NCI-H2107 treated with DMSO at 0.1 percent for 48 hours (cell line): ENCODE measurements around the gene TTC38.

Experiments
- DNase-seq: peaks from one replicate; lab custom pipeline; 2025; ENCODE audit not compliant: unreplicated experiment; lab: John Stamatoyannopoulos, UW

TTC38 gene

DNA sequence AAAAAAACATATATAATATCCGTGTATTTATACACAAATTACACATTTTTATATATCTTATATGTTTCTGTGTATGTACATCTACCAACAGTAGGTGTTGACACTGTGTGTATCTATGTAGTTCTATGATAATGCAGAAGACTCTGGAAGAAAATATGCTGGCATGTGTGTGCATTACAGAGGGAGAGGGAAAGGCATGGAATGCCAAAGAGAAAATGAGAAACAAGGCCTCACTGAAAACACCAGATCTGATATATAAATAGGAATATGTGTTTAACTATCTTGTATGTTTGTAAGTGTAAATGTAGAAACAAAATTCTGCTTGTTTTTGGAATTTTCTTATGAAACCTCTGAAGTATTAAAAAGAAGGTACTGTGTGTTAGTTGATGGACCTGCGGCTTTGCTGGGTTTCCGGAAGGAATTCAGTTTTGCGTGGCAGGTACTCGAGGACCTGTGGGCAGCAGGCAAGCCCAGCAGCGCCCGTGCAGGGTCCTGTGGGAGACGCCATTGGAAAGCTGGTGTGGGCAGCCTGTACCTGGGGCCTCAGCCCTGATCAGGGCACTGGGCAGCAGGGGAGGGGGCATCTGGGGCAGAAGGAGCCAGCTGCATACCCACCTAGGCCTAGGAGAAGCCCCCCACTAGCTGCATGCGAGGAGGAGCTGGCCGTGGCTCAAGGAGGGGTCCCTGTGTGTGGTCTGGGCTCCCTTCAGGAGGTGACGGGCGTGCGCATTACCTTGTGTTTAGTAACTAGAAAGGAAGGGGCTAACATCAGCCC, 60.1 kb downstream of the TTC38 start:
- no peak for DNase-seq

DNA sequence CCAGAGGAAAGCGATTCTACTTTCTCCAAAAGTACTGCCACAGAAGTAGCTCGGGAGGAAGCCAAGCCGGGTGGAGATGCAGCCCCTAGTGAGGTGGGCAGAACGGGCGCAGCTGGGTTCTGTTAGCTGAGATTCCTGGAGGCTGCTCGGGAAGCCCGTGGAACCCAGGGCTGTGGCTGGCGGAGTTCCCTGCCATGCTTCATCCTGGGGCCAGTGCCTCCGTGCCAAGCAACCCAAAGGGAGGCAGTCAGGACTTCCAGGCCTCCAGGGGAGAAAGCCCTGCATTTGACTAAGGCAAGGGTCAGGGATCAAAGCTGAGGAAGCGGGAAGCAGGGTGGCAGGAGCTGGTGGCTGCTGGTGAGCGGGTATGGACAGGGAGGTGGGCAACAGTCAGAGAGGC, 61.0 kb downstream of the TTC38 start:
- DNase-seq, result no peak

DNA sequence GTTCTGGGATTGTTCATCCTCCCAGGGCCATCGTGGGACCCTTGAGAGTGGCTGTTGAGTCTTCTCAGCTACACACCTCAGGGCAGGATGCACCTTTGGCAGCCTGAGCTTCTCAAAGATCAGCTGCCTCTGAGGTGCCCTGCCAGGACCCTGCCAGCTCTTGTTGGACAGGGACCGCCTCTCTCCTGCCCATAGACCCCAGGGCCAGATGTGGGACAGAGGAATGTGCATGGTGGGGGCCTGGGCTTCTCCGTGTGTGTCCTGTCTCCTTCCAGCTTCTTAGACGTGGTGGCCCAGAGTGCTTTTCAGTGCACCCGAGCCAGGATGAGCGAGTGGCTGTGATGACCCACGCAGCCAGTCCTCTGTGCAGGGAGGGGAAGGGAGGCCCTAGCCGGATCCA, 61.8 kb downstream of the TTC38 start:
- DNase-seq, result no peak

DNA sequence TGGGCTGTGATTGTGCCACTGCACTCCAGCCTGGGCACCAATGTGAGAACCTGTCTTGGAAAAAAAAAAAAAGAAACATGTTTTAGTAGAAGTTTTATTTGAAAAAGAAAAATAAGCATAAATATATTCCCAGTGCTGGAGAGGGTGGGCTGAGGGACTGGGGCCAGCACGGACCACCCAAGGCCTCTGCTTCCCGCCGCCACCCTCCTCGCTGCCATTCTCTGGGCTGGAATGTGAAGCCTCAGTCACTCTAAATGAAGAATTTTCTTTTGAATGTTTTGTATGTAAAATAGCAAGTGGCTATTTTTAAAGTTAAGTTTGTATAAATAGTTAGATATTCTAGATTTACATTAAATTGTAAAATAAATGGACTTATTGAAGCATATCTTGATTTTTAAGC, 62.6 kb downstream of the TTC38 start:
- no peak for DNase-seq

DNA sequence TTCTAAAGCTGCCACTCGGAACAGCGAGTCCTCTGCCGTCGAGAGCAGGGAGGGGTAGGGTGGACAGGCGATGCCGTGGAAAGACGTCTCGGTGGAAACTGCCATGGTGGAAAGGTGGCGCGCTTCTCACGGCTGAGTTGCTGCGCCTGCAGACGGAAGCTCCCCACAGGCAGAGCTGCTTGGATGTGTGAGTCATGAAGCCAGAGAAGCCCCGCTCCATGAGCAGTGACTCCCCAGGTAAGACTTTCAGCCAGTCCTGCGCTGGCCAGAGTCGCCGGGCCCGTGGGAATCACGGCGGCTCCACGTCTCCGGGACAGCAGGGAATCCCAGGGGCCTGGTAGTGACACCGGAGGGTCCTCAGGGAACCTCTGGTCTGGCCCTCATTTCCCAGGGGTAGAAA, 63.7 kb downstream of the TTC38 start:
- no peak for DNase-seq

DNA sequence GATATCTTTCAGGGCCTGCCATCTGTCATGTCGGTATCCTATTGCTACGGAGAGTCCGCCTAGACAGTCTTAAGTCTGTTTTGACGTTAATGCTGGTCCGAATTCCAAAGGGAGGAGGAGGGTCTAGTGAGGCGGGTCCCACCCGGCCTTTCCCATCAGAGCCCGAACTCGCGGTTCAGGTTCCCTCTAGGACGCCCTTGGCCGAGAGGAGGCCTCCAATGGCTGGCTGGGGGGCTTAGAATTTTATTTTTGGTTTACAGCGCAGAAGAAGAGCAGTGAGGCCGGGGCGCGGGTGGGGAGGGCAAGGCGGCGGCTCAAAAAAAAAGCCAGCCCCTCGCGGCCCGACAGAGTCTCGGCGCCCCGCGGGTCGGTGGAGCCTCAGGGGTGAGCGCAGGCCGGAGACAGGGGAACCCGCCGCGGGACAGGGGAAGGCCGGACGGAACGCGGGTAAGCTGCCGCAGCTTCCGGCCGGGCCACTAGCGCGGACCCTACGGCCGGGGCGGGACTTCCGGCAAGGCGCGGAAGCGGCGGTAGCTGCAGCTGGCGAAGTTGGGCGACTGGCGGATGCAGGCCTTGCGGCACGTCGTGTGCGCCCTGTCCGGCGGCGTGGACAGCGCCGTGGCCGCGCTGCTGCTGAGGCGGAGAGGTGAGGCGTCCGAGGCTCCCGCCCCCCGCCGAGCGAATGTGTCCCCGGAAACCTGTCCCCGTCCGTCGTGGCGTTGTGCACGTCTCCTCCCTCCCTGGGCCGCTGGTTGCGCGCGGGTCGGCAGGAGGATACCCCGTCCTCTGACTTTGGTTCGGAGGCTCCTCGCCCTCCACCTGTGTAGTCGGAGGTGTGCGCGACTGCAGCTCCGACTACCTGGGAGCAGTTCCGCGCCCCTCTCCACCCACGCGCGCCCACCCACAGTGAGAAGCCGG, 67.7 kb downstream of the TTC38 start, which contains the start of gene TRMU:
Gene TRMU (plus strand): TSS at position 514 of the 918 bp plus-strand sequence. CDS start 51 bp downstream, at position 565.
- DNase-seq, result no peak

DNA sequence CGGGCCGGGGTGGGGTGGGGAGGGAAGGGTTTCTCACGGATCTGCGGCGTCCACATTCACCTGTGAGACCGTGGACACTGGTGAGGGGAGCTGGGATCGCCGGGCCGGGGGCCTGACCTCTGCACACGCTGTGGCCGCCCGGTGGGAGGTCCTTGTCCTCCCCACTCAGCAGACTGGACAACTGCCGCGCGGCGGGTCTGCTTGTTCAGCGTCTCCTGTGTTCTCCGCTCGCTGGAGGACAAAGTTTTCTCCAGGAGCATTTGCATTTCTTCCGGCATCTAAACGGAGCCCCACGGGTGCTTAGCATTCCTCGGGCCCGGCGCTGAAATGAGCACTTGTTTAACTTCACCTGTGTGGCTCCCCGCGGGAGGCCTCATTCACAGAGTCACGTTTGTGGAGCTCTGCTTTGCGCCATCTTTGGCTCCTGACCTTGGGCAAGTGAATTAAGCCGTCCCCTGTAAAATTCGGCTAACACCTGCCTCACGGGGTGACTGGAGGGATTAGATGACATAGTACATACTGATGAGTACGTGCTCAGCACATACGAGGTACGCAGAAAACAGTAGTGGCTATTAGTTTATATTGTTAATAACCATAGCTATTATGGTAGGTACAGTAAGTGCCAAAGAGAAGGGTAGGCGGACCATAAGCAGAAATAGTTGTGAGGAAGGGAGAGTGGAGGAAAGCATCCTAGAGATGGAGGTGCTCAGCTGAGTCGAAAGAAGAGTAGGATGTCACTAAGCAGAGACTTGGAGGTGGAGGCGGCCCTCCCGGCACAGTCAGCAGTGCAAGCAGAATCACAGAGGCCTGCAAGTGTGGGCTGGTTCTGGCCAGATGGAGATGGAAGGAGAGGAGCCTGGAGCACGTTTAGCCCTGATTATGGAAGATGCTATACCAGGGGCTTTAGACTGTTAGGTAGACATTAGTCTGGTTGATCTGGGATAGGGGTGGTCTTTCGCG, 68.6 kb downstream of the TTC38 start:
- DNase-seq, result no peak

DNA sequence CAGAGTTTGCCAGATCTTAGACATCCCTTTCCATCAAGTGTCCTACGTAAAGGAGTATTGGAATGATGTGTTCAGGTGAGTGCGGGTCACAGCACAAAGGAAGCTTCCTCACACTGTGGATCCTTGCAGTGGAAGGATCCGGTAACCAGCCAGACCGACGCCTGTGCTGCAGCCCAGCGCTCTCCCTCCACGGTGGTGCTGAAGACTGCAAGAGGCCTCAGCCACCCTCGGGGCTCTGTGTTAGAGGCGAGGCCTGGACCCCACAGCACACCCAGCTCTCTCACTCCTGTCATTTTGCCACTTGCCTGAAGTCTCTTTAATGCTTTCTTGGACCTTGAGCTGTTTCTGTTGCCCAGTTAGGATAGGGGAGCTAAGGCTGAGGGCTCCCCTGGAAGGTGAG, 70.1 kb downstream of the TTC38 start:
- no peak for DNase-seq

DNA sequence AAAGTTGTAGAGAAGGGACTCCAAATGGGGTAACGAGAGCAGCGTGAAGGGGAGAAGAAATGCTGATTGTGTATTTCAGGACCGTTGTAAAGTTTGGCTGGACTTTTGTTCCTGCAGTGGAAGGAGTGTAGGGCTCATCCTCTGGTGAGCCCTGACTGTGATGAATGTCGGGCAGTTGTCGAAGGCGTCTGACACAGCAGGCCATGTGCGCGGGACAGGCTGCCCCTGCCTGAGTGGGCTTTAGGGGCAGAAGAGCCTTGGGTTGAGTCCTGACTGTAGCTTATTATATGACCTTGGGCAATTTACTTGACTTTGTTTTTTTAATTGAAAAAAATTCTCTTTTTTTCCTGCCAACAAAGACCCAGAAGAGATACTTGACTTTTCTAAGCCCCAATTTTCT, 70.8 kb downstream of the TTC38 start:
- DNase-seq, result no peak

DNA sequence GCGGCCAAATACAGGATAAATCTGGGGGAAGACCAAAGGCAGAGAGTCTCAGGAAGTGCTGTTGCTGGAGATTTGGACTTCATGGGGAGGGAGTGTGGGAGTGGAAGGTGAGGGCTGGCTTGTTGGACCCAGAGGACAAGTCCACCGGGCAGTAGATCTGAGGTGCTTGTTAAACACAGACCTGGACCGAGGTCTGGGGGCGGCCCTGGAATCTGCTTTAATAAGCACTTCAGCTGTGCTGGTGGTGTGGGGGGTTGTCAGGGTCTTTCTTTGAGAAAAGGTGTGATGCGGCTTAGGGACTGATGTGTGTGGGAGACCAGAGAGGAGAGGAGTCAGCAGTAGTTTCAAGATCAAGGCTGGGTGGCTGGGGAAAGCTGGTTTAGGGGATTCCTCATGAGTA, 72.1 kb downstream of the TTC38 start:
- no peak for DNase-seq

DNA sequence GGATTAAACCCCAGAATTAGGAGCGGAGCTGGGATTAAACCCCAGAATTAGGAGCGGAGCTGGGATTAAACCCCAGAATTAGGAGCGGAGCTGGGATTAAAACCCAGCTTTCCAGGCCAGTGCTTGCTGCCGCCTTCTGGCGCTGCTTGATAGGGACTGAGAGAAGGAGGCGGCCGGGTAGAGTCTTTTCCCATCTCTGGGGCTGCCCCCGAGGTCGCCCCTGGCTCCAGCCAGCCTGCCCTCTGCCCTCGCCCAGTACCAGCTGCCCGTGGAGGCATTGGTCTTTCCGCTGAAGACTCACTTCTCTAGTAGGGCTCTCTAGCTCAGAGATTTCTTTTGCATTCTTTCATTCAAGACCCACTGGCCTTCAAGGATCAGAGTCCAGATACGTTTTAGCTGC, 72.9 kb downstream of the TTC38 start:
- DNase-seq, result no peak
